ENCODE measurements around the gene KRT74.

The KRT74 gene

GRCh38 chr12:52518574-52519386 is 54.9 kb downstream of the KRT74 start:
- H3K14ac ChIP-seq (ENCODE audit: low read length), result no peak overlapping the region
- no peak for DNase-seq (ENCODE audit: low spot score)
- H2BK5ac ChIP-seq (ENCODE audit: low read length), result no peak overlapping the region
- H2BK12ac ChIP-seq (ENCODE audit: low read length), result no peak overlapping the region
- no peak overlapping the region for H3K9ac ChIP-seq (ENCODE audit: low read depth, low read length, poor library complexity)
- WGBS, 2 donors (ENCODE audit: extremely low coverage in 2 of 2, insufficient read length in 2 of 2, insufficient replicate concordance in 1 of 2), result no CpG with 5 or more reads among the region's 8 CpGs
- H3K36me3 ChIP-seq (replicated peaks in 1 of 2; ENCODE audit: control insufficient read depth in 2 of 2, insufficient read depth in 2 of 2, low read length in 2 of 2), result no peaks in the 10 kb centered on the region
- no peak overlapping the region for H2AK5ac ChIP-seq (ENCODE audit: low read depth, low read length)
- H3K27me3 ChIP-seq (ENCODE audit: control insufficient read depth in 3 of 3, insufficient read depth in 3 of 3, low read depth in 1 of 3, low read length in 3 of 3), result peaks cover 0 to 7% (median 0%) of the 10 kb centered on the region in 3 experiments
- no peak overlapping the region for H3K4me2 ChIP-seq (ENCODE audit: insufficient read depth, low read length, poor library complexity, severe bottlenecking)
- H4K91ac ChIP-seq (ENCODE audit: low read depth, low read length, poor library complexity), result no peak overlapping the region
- no peak overlapping the region for H4K8ac ChIP-seq (ENCODE audit: low read depth, low read length)
- no peak overlapping the region for H3K27ac ChIP-seq (replicated peaks; ENCODE audit: low read length)
- H3K4ac ChIP-seq (ENCODE audit: low read length), result no peak overlapping the region
- no peak overlapping the region for H3K23ac ChIP-seq (ENCODE audit: low read depth, low read length, poor library complexity)
- no peak overlapping the region for H2BK15ac ChIP-seq (ENCODE audit: low read length)
- H3K9me3 ChIP-seq (replicated peaks in 1 of 2; ENCODE audit: control insufficient read depth in 2 of 2, insufficient read depth in 1 of 2, low read depth in 1 of 2, low read length in 2 of 2), result no peaks in the 10 kb centered on the region
- no peak overlapping the region for H3K4me3 ChIP-seq (ENCODE audit: low read length in 2 of 2)
- no peak overlapping the region for H3K18ac ChIP-seq (ENCODE audit: low read length)
- H2AFZ ChIP-seq (ENCODE audit: low read length), result no peak overlapping the region
- no peak overlapping the region for H2BK120ac ChIP-seq (ENCODE audit: low read depth, low read length)
- no peaks in the 10 kb centered on the region for H3K79me1 ChIP-seq (ENCODE audit: low read depth, low read length)
- H3K4me1 ChIP-seq (ENCODE audit: control insufficient read depth in 2 of 2, insufficient read depth in 1 of 2, low read depth in 1 of 2, low read length in 2 of 2), result peaks cover 0 to 2% of the 10 kb centered on the region in 2 donors

GRCh38 chr12:52517888-52518287 is 55.8 kb downstream of the KRT74 start:
- Histone ChIP-seq H2BK120ac (ENCODE audit: low read depth, low read length) (no peak overlapping the region), H3K4me1 (ENCODE audit: control insufficient read depth in 2 of 2, insufficient read depth in 1 of 2, low read depth in 1 of 2, low read length in 2 of 2) (peaks cover 0 to 2% of the 10 kb centered on the region in 2 donors), H3K79me1 (ENCODE audit: low read depth, low read length) (no peaks in the 10 kb centered on the region), H3K27ac (replicated peaks; ENCODE audit: low read length) (no peak overlapping the region), H3K36me3 (replicated peaks in 1 of 2; ENCODE audit: control insufficient read depth in 2 of 2, insufficient read depth in 2 of 2, low read length in 2 of 2) (no peaks in the 10 kb centered on the region), H2AFZ (ENCODE audit: low read length) (no peak overlapping the region), H2AK5ac (ENCODE audit: low read depth, low read length) (no peak overlapping the region), H3K9me3 (replicated peaks in 1 of 2; ENCODE audit: control insufficient read depth in 2 of 2, insufficient read depth in 1 of 2, low read depth in 1 of 2, low read length in 2 of 2) (no peaks in the 10 kb centered on the region), H3K14ac (ENCODE audit: low read length) (no peak overlapping the region), H2BK15ac (ENCODE audit: low read length) (no peak overlapping the region), H2BK5ac (ENCODE audit: low read length) (no peak overlapping the region), H3K27me3 (ENCODE audit: control insufficient read depth in 3 of 3, insufficient read depth in 3 of 3, low read depth in 1 of 3, low read length in 3 of 3) (peaks cover 0 to 7% (median 0%) of the 10 kb centered on the region in 3 experiments), H4K8ac (ENCODE audit: low read depth, low read length) (no peak overlapping the region), H2BK12ac (ENCODE audit: low read length) (no peak overlapping the region), H3K4me3 (ENCODE audit: low read length in 2 of 2) (peak overlapping the region in 1 of 2 donors; percentile 25), H3K4ac (ENCODE audit: low read length) (no peak overlapping the region), H4K91ac (ENCODE audit: low read depth, low read length, poor library complexity) (no peak overlapping the region), H3K9ac (ENCODE audit: low read depth, low read length, poor library complexity) (no peak overlapping the region), H3K18ac (ENCODE audit: low read length) (no peak overlapping the region), H3K23ac (ENCODE audit: low read depth, low read length, poor library complexity) (no peak overlapping the region), H3K4me2 (ENCODE audit: insufficient read depth, low read length, poor library complexity, severe bottlenecking) (no peak overlapping the region)
- WGBS, 2 donors (ENCODE audit: extremely low coverage in 2 of 2, insufficient read length in 2 of 2, insufficient replicate concordance in 1 of 2), result no CpG with 5 or more reads among the region's 5 CpGs
- no peak for DNase-seq (ENCODE audit: low spot score)

GRCh38 chr12:52517005-52517835 is 56.4 kb downstream of the KRT74 start:
- Histone ChIP-seq H3K9me3 (replicated peaks in 1 of 2; ENCODE audit: control insufficient read depth in 2 of 2, insufficient read depth in 1 of 2, low read depth in 1 of 2, low read length in 2 of 2) (no peaks in the 10 kb centered on the region), H4K91ac (ENCODE audit: low read depth, low read length, poor library complexity) (no peak overlapping the region), H2BK15ac (ENCODE audit: low read length) (no peak overlapping the region), H2BK12ac (ENCODE audit: low read length) (no peak overlapping the region), H3K14ac (ENCODE audit: low read length) (no peak overlapping the region), H4K8ac (ENCODE audit: low read depth, low read length) (no peak overlapping the region), H3K27ac (replicated peaks; ENCODE audit: low read length) (no peak overlapping the region), H3K36me3 (replicated peaks in 1 of 2; ENCODE audit: control insufficient read depth in 2 of 2, insufficient read depth in 2 of 2, low read length in 2 of 2) (no peaks in the 10 kb centered on the region), H3K79me1 (ENCODE audit: low read depth, low read length) (no peaks in the 10 kb centered on the region), H3K4me1 (ENCODE audit: control insufficient read depth in 2 of 2, insufficient read depth in 1 of 2, low read depth in 1 of 2, low read length in 2 of 2) (no peaks in the 10 kb centered on the region), H3K27me3 (ENCODE audit: control insufficient read depth in 3 of 3, insufficient read depth in 3 of 3, low read depth in 1 of 3, low read length in 3 of 3) (peaks cover 0 to 3% (median 0%) of the 10 kb centered on the region in 3 experiments), H2BK120ac (ENCODE audit: low read depth, low read length) (no peak overlapping the region), H3K4ac (ENCODE audit: low read length) (no peak overlapping the region), H2AK5ac (ENCODE audit: low read depth, low read length) (no peak overlapping the region), H2BK5ac (ENCODE audit: low read length) (no peak overlapping the region), H3K9ac (ENCODE audit: low read depth, low read length, poor library complexity) (no peak overlapping the region), H3K4me2 (ENCODE audit: insufficient read depth, low read length, poor library complexity, severe bottlenecking) (no peak overlapping the region), H2AFZ (ENCODE audit: low read length) (no peak overlapping the region), H3K4me3 (ENCODE audit: low read length in 2 of 2) (no peak overlapping the region), H3K18ac (ENCODE audit: low read length) (no peak overlapping the region), H3K23ac (ENCODE audit: low read depth, low read length, poor library complexity) (no peak overlapping the region)
- no CpG with 5 or more reads among the region's 14 CpGs for WGBS, 2 donors (ENCODE audit: extremely low coverage in 2 of 2, insufficient read length in 2 of 2, insufficient replicate concordance in 1 of 2)
- no peak for DNase-seq (ENCODE audit: low spot score)
